MM.1S (cell line): Measurements from ENCODE around the gene SYNRG.
"Not testable (repeated sequence)": the region's sequence is repeated elsewhere in the genome, so short reads cannot be mapped to it uniquely, and the experiment has no call there.

ENCODE experiments used
- DNase-seq: peaks from one replicate; pipeline ENCODE4 v3.0.0-alpha.2; 2015
- H2AFZ ChIP-seq: fragments of 300-600 bp; sonication (generic); 2 replicates; pipeline ENCODE4 v1.6.0; 2016; ENCODE audit warnings: antibody characterized with exemption, low read length
- H3F3A ChIP-seq: fragments of 300-600 bp; sonication (generic); 2 replicates; pipeline ENCODE4 v1.6.1; 2016; ENCODE audit warnings: mild to moderate bottlenecking, antibody characterized with exemption, low read length, moderate library complexity, mixed read lengths; ENCODE audit not compliant: insufficient read depth
- H3K27ac ChIP-seq: fragments of 300-600 bp; sonication (generic); 2 replicates; pipeline ENCODE4 v1.5.1; 2016; ENCODE audit warnings: mild to moderate bottlenecking, low read length
- H3K27me3 ChIP-seq: fragments of 300-600 bp; sonication (generic); replicated peaks from 2 replicates; pipeline ENCODE4 v1.6.0; 2016; ENCODE audit warnings: low read length; ENCODE audit not compliant: insufficient read depth
- H3K36me3 ChIP-seq: fragments of 300-600 bp; sonication (generic); replicated peaks from 2 replicates; pipeline ENCODE4 v1.6.1; 2016; ENCODE audit warnings: mild to moderate bottlenecking, low read length, mixed read lengths; ENCODE audit not compliant: insufficient read depth
- H3K4me1 ChIP-seq: fragments of 300-600 bp; sonication (generic); 2 replicates; pipeline ENCODE4 v1.6.1; 2016; ENCODE audit warnings: low read length, mixed read lengths
- H3K4me2 ChIP-seq: fragments of 300-600 bp; sonication (generic); 2 replicates; pipeline ENCODE4 v1.6.0; 2016; ENCODE audit warnings: low read depth, low read length
- H3K4me3 ChIP-seq: fragments of 300-600 bp; sonication (generic); 2 replicates; pipeline ENCODE4 v1.5.1; 2016; ENCODE audit warnings: low read length, mixed read lengths
- H3K79me2 ChIP-seq: fragments of 300-600 bp; sonication (generic); 2 replicates; pipeline ENCODE4 v1.6.1; 2016; ENCODE audit warnings: mixed run types, low read length, mixed read lengths
- H3K9ac ChIP-seq: fragments of 300-600 bp; sonication (generic); 2 replicates; pipeline ENCODE4 v1.6.1; 2016; ENCODE audit warnings: low read length, mixed read lengths
- H3K9me2 ChIP-seq: fragments of 300-600 bp; sonication (generic); replicated peaks from 2 replicates; pipeline ENCODE4 v1.6.1; 2016; ENCODE audit warnings: mild to moderate bottlenecking, low read length, mixed read lengths; ENCODE audit not compliant: insufficient read depth
- H3K9me3 ChIP-seq: fragments of 300-600 bp; sonication (generic); replicated peaks from 2 replicates; pipeline ENCODE4 v1.6.1; 2016; ENCODE audit warnings: mild to moderate bottlenecking, low read length, mixed read lengths; ENCODE audit not compliant: insufficient read depth
- H4K20me1 ChIP-seq: fragments of 300-600 bp; sonication (generic); 2 replicates; pipeline ENCODE4 v1.6.1; 2016; ENCODE audit warnings: mild to moderate bottlenecking, low read length, moderate library complexity, mixed read lengths; ENCODE audit not compliant: insufficient read depth
- EZH2 ChIP-seq: fragments of 300-600 bp; sonication (generic); optimal IDR thresholded peaks from 2 replicates; pipeline ENCODE3; 2017; ENCODE audit warnings: low read depth, mild to moderate bottlenecking, antibody characterized with exemption, low read length, mixed read lengths
- EZH2phosphoT487 ChIP-seq: fragments of 300-600 bp; sonication (generic); IDR thresholded peaks from 2 replicates; pipeline ENCODE4 v1.6.1; 2018; ENCODE audit warnings: antibody characterized with exemption, low read length
- TF ChIP-seq, protein P1 (sequence below): fragments of 300-600 bp; sonication (generic); IDR thresholded peaks from 2 replicates; pipeline ENCODE4 v1.5.1; 2016; ENCODE audit warnings: antibody characterized with exemption, low read length, mixed read lengths

SYNRG gene

DNA sequence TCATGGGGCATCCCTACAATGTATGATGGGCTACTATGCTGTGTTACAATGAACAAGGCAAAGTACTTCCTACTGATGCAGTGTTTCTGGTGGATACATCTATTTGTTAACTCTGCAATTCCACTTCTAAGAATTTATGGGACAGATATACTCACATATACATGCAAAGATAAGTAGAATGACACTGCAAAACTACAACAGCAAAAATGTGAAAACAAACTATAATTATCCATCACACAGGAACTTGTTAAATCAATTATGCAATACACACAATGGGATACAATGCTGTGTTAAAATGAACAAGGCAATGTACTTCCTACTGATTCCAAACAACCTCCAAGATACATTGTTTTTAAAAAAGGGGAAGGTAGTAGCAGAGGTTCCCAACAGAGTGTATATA lies 30.8 kb upstream of the SYNRG start:
- H3K9me3 ChIP-seq = no peaks in the 10 kb centered on the region
- no peak overlapping the region for H3K27ac ChIP-seq
- no peak overlapping the region for H3K9ac ChIP-seq
- DNase-seq = no peak
- no peak overlapping the region for H3K4me3 ChIP-seq
- peaks cover 3% of the 10 kb centered on the region; the same call in 1 of the 2 replicates for H3K4me1 ChIP-seq
- no peaks in the 10 kb centered on the region for H3K9me2 ChIP-seq
- H3K36me3 ChIP-seq = peaks cover 10% of the 10 kb centered on the region
- H2AFZ ChIP-seq = no peak overlapping the region
- no peaks in the 10 kb centered on the region for H3F3A ChIP-seq
- peaks cover 78% of the 10 kb centered on the region for H3K79me2 ChIP-seq
- no peaks in the 10 kb centered on the region for H4K20me1 ChIP-seq
- H3K4me2 ChIP-seq = peak overlapping the region; percentile 9; the same call in 1 of the 2 replicates
- TF ChIP-seq, protein P1, sequence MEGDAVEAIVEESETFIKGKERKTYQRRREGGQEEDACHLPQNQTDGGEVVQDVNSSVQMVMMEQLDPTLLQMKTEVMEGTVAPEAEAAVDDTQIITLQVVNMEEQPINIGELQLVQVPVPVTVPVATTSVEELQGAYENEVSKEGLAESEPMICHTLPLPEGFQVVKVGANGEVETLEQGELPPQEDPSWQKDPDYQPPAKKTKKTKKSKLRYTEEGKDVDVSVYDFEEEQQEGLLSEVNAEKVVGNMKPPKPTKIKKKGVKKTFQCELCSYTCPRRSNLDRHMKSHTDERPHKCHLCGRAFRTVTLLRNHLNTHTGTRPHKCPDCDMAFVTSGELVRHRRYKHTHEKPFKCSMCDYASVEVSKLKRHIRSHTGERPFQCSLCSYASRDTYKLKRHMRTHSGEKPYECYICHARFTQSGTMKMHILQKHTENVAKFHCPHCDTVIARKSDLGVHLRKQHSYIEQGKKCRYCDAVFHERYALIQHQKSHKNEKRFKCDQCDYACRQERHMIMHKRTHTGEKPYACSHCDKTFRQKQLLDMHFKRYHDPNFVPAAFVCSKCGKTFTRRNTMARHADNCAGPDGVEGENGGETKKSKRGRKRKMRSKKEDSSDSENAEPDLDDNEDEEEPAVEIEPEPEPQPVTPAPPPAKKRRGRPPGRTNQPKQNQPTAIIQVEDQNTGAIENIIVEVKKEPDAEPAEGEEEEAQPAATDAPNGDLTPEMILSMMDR = no peak
- no peak for TF ChIP-seq EZH2phosphoT487
- TF ChIP-seq EZH2 = no peak
- 0 out of 2 replicates have a peak, but pooled peaks cover 4% of the 10 kb centered on the region for H3K27me3 ChIP-seq

- Histone ChIP-seq H3K79me2 (peaks cover 76% of the 10 kb centered on the region), H3K9ac (no peak overlapping the region), H4K20me1 (no peaks in the 10 kb centered on the region), H3K27ac (no peak overlapping the region), H3K4me1 (no peaks in the 10 kb centered on the region), H3K36me3 (peaks cover 10% of the 10 kb centered on the region), H3K4me3 (no peak overlapping the region), H3K9me2 (no peaks in the 10 kb centered on the region), H3K4me2 (no peak overlapping the region), H2AFZ (no peak overlapping the region), H3K9me3 (no peaks in the 10 kb centered on the region), H3F3A (no peaks in the 10 kb centered on the region), H3K27me3 (no peaks in the 10 kb centered on the region)
- TF ChIP-seq EZH2phosphoT487 (no peak), EZH2 (no peak)
- TF ChIP-seq, protein P1 = no peak
- no peak for DNase-seq
Observed at GRCh38 chr17:37637956-37638355, 28.7 kb upstream of the SYNRG start.

DNA sequence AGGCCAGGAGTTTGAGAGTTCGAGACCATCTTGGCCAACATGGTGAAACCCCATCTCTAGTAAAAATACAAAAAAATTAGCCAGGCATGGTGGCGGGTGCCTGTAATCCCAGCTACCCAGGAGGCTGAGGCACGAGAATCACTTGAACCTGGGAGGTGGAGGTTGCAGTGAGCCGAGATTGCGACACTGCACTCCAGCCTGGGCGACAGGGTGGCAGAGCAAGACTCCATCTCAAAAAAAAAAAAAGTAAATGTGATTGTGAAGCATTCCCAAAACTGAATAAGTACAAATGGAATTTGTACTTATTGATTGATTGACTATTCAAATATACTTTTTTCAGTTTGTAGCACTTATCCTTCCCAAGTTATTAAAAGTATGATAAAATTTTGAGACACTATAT lies 7.2 kb upstream of the SYNRG start:
- H3K4me3 ChIP-seq, H2AFZ ChIP-seq, H4K20me1 ChIP-seq, H3K9me3 ChIP-seq, H3K36me3 ChIP-seq, H3K4me1 ChIP-seq, H3K27ac ChIP-seq, H3K9ac ChIP-seq, H3K4me2 ChIP-seq, H3F3A ChIP-seq, H3K9me2 ChIP-seq, DNase-seq, H3K27me3 ChIP-seq, H3K79me2 ChIP-seq: not testable (repeated sequence)

- Histone ChIP-seq H3F3A (peaks cover 11% of the 10 kb centered on the region), H3K4me3 (no peak overlapping the region), H3K27ac (no peak overlapping the region), H3K36me3 (no peaks in the 10 kb centered on the region; the same call in 1 of the 2 replicates), H3K4me1 (peaks cover 5% of the 10 kb centered on the region; the same call in 1 of the 2 replicates), H3K27me3 (no peaks in the 10 kb centered on the region), H3K79me2 (no peaks in the 10 kb centered on the region), H3K9me2 (no peaks in the 10 kb centered on the region), H3K9ac (no peak overlapping the region), H3K4me2 (no peak overlapping the region), H2AFZ (no peak overlapping the region), H4K20me1 (no peaks in the 10 kb centered on the region), H3K9me3 (no peaks in the 10 kb centered on the region)
- no peak for DNase-seq
- TF ChIP-seq EZH2 (no peak), EZH2phosphoT487 (no peak)
- TF ChIP-seq, protein P1 = no peak
Observed at GRCh38 chr17:37614823-37615222, 5.6 kb upstream of the SYNRG start.
